ENCODE results near the gene GEMIN8.

GEMIN8 gene

GRCh38 chrX:14029425-14030173 is at the start of gene GEMIN8:
GEMIN8 (minus strand) TSS chrX:14029892; CDS start chrX:14021478, 8,414 bp downstream.
- peak; percentile 81 for DNase-seq (ENCODE audit: low spot score)

GRCh38 chrX:14076639-14077038 is 46.9 kb upstream of the GEMIN8 start:
- no peak for DNase-seq (ENCODE audit: low spot score)

GRCh38 chrX:14073556-14073955 is 43.9 kb upstream of the GEMIN8 start:
- no peak for DNase-seq (ENCODE audit: low spot score)

GRCh38 chrX:14073071-14073470 is 43.4 kb upstream of the GEMIN8 start:
- DNase-seq (ENCODE audit: low spot score): no peak

- DNase-seq (ENCODE audit: low spot score): no peak
Measured at GRCh38 chrX:14065800-14066199, 36.1 kb upstream of the GEMIN8 start.

- no peak for DNase-seq (ENCODE audit: low spot score)
Measured at GRCh38 chrX:14064626-14065432, 35.1 kb upstream of the GEMIN8 start.

- no peak for DNase-seq (ENCODE audit: low spot score)
Measured at GRCh38 chrX:14062524-14062923, 32.8 kb upstream of the GEMIN8 start.

- no peak for DNase-seq (ENCODE audit: low spot score)
Measured at GRCh38 chrX:14056206-14056605, 26.5 kb upstream of the GEMIN8 start.

GRCh38 chrX:14051416-14051815 is 21.7 kb upstream of the GEMIN8 start:
- DNase-seq (ENCODE audit: low spot score): no peak

- DNase-seq (ENCODE audit: low spot score): no peak
Measured at GRCh38 chrX:14050709-14051108, 21.0 kb upstream of the GEMIN8 start.

GRCh38 chrX:14043209-14043608 is 13.5 kb upstream of the GEMIN8 start:
- DNase-seq (ENCODE audit: low spot score): no peak

- DNase-seq (ENCODE audit: low spot score): no peak
Measured at GRCh38 chrX:14039344-14039743, 9.7 kb upstream of the GEMIN8 start.

GRCh38 chrX:14038375-14039085 is 8.8 kb upstream of the GEMIN8 start:
- no peak for DNase-seq (ENCODE audit: low spot score)

- no peak for DNase-seq (ENCODE audit: low spot score)
Measured at GRCh38 chrX:14032406-14032805, 2.7 kb upstream of the GEMIN8 start.

GRCh38 chrX:14030174-14030530 is 460 bp upstream of the GEMIN8 start:
- DNase-seq (ENCODE audit: low spot score): no peak

GRCh38 chrX:14029039-14029424 is 660 bp downstream of the GEMIN8 start:
- no peak for DNase-seq (ENCODE audit: low spot score)

GRCh38 chrX:14028473-14028872 is 1.2 kb downstream of the GEMIN8 start:
- DNase-seq (ENCODE audit: low spot score): no peak

- DNase-seq (ENCODE audit: low spot score): peak; percentile 80
Measured at GRCh38 chrX:14027511-14028019, 2.1 kb downstream of the GEMIN8 start.

GRCh38 chrX:14027036-14027435 is 2.7 kb downstream of the GEMIN8 start:
- peak; percentile 89 for DNase-seq (ENCODE audit: low spot score)

GRCh38 chrX:14026121-14026520 is 3.6 kb downstream of the GEMIN8 start:
- peak; percentile 91 for DNase-seq (ENCODE audit: low spot score)

- DNase-seq (ENCODE audit: low spot score): no peak
Measured at GRCh38 chrX:14022019-14022418, 7.7 kb downstream of the GEMIN8 start.

- DNase-seq (ENCODE audit: low spot score): no peak
Measured at GRCh38 chrX:14017399-14017798, 12.3 kb downstream of the GEMIN8 start.

- DNase-seq (ENCODE audit: low spot score): no peak
Measured at GRCh38 chrX:14015941-14016340, 13.8 kb downstream of the GEMIN8 start.
